ENCODE data around the gene SHISA8.
"Not testable (repeated sequence)": the region's sequence is repeated elsewhere in the genome, so short reads cannot be mapped to it uniquely, and the experiment has no call there.

The SHISA8 gene

GRCh38 chr22:41915035-41915785 is at the start of gene SHISA8:
Gene SHISA8 (minus strand): TSS chr22:41915074. CDS start chr22:41914667, 407 bp downstream.
- no peak for DNase-seq

DNA sequence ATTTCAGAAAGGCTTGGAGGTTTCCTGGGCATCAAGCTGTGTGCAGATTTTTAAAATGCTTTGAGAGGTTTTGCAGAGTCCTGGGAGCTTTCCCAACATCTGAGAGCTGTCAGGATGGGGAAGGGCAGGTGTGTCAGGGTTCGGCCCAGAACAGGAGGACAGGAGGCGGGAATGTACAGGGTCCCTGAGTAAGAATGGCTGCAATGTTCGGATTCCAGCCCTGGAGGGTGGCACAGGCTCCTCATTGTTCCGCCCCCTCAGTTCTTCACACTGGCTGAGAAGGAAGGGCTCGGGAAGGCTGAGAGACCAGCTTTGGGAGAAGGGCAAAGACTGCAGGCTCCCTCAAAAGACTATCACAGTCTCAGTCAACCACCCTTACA is 49.2 kb upstream of the SHISA8 start:
- DNase-seq = no peak

DNA sequence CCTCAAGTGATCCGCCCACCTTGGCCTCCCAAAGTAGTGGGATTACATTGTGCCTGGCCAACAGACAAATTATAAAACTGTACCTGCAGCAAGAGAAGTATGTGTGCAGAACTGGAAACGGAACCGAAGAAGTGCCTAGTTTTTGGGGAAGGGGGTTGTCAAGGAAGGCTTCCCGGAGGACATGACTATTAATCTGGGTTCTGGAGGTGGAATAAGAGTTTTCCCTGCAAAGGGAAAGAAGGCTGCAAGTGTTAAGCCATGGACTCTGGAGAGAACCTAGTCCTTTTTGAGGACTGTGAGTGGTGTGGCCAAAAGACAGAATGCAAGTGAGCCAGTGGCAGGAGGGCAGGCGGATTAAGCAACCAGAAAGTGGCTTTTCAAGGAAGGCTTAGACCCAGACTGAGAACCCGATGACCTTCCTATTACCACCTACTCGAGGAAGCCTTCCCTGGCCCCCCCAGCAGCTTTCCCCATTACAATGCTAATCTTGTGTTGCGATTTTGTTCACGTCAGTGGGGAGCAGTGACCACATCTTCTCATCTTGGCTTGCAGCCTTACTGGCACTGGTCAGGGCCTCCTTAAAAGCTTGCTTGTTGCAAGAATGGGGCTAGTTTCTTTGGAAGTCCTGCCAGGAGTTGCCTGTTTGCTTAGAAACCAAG is 48.7 kb upstream of the SHISA8 start:
- no peak for DNase-seq

GRCh38 chr22:41957941-41958556 is 43.2 kb upstream of the SHISA8 start:
- no peak for DNase-seq

DNA sequence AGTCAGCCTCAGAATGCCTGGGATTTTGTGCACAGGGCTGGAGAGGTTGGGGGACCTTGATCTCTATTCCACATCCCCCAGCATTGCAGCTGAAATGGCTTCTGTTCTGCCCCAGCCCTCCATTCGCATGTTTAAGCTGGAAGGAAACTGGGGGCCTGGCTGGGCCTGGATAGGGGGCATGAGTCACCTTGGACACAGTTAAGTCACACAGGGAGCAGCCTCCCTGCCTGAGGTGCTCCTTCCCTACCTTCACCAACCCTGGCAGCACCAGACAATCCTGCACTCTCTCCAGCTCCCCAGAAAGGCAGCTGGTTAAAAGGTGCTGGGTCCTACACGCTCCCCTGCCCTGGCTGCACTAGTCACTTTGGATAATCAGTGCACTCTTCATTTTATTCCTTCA is 37.8 kb upstream of the SHISA8 start:
- no peak for DNase-seq

DNA sequence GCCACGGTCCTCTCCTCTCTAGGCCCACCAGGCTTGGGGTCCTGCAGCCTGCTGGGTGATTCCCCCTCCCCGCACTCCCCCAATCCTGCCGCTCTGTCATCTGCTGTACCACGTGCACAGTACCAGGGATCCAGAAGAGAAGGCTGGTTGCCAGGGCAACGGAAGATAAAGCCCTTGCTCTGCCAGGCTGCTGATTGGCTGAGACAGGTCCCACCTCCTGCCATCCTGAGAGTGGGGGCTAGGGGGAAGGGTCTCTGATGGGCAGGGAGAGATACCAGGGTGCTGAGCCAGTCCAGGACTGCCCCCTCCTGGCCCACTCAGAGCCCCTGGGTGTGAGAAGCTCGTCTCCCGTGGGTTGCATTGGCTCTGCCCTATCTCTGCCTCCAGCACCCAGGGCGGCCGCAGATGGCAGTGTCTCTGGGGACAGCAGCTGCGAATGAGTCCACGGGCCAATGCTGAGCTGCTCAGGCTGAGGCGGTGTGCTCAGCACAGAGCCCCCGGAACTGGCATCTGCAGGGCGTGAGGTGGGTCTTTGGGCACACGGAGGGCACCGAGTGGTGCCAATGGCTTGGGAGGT is 37.1 kb upstream of the SHISA8 start, which contains the start of gene SMIM45:
Gene SMIM45 (plus strand): TSS at position 253 of the 577 bp plus-strand sequence.
- no peak for DNase-seq

- no peak for DNase-seq
These were observed 34.6 kb upstream of the SHISA8 start for GRCh38 chr22:41949297-41949965.

DNA sequence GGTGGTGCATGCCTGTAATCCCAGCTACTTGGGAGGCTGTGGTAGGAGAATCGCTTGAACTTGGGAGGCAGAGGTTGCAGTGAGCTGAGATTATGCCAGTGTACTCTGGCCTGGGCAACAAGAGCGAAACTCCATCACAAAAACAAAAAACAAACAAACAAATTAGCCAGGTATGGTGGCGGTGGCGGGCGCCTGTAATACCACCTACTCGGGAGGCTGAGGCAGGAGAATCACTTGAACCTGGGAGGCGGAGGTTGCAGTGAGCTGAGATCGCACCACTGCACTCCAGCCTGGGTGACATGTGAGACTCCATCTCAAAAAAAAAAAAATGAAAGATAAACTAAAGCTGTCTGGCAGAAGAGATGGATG is 34.0 kb upstream of the SHISA8 start:
- not testable (repeated sequence) for DNase-seq

- no peak for DNase-seq
These were observed 33.3 kb upstream of the SHISA8 start for GRCh38 chr22:41948142-41948541.

- DNase-seq = no peak
These were observed 32.7 kb upstream of the SHISA8 start for GRCh38 chr22:41947424-41948080.

GRCh38 chr22:41946629-41947423 is 32.0 kb upstream of the SHISA8 start, which contains the start of gene CENPM:
Gene CENPM (minus strand): TSS chr22:41947152. CDS start chr22:41947076, 76 bp downstream.
- DNase-seq = peak; percentile 94

DNA sequence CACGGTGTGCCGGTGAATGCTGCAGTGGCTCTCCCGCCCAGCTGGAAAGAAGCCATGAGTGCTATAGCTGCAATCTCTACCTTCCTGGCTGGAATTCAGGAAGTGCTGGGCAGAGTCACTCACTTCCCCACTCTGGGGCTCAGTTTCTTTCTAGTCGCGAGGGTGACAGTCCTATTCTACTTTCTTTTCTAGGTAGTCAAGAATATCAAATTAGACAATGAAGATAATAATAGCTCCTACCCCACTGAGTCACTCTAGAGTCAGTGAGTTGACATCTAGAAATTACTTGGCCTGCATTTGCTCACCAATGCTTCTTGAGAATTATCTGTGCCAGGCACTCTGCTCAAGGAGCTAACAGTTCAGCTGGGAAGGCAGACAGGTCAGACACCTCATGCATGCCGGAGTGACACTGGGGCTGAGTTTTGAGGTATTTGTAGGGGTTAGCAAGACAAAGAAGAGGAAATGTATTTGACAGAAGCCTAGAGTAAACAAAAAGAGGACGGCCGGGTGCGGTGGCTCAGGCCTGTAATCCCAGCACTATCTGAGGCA is 28.9 kb upstream of the SHISA8 start:
- peak; percentile 64 for DNase-seq

- DNase-seq = peak; percentile 81
These were observed 26.2 kb upstream of the SHISA8 start for GRCh38 chr22:41940832-41941765.

DNA sequence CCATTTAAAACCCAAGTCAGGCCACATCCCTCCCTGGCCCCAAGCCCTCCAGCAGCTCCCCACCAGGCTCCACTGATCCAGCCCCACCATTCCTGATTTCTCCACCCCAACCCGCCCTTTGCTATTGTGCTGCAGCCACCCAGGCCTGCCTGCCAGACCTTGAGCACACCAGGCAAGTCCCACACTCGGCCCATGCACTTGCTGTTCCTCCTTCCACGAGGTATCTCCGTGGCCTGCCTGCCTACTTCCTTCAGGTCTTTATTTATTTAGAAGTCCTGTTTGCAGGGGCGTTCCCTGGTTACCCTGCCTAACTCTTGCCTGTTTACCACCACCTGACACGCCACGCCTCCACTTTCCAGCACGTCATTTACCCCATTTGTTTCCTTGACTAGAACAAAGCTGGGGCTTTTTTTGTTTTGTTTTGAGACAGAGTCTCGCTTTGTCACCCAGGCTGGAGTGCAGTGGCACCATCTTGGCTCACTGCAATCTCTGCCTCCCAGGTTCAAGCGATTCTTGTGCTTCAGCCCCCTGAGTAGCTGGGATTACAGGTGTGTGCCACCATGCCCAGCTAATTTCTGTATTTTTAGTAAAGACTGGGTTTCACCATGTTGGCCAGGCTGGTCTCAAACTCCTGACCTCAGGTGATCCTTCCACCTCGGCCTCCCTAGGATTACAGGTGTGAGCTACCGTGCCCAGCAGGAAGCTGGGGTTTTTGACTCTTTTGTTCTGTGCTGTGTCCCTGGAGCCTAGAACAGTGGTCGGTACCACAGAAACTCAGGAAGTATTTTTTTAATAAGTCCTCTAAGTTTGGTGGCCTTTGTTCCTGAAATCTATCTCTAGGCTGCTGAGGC is 25.3 kb upstream of the SHISA8 start:
- DNase-seq = no peak

DNA sequence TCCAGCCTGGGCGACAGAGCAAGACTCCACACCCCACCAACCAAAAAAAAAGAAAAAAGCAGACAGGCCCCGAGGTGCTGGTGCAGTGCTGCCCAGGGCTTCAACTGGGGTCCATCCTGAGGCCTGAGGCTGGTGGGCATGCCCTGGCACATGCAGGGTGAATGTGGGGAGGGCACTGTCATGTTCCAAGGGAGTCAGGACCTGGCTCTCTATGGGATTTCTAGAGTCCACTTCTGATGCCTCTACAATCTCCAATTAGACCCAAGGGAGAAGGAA is 22.0 kb upstream of the SHISA8 start:
- no peak for DNase-seq

DNA sequence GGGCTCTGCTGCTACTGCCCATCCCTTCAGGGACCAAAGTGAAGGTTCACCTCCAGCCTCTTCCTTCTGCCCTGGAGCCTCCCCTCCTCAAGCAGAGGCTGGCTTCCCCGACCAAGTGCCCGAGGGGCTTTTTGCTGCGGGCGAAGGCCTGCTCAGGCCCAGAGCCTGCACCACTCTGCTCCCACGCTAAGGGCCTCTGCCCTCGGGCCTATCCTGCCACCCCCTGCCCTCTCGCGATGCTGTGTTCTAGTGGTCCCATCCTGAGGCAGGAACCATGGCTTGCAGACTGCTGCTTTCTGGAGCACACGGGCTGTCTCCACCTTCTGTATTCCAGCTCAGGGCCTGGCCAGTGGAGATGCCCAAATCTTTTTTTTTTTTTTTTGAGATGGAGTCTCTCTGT is 20.6 kb upstream of the SHISA8 start:
- no peak for DNase-seq

GRCh38 chr22:41935015-41935351 is 20.1 kb upstream of the SHISA8 start:
- no peak for DNase-seq

DNA sequence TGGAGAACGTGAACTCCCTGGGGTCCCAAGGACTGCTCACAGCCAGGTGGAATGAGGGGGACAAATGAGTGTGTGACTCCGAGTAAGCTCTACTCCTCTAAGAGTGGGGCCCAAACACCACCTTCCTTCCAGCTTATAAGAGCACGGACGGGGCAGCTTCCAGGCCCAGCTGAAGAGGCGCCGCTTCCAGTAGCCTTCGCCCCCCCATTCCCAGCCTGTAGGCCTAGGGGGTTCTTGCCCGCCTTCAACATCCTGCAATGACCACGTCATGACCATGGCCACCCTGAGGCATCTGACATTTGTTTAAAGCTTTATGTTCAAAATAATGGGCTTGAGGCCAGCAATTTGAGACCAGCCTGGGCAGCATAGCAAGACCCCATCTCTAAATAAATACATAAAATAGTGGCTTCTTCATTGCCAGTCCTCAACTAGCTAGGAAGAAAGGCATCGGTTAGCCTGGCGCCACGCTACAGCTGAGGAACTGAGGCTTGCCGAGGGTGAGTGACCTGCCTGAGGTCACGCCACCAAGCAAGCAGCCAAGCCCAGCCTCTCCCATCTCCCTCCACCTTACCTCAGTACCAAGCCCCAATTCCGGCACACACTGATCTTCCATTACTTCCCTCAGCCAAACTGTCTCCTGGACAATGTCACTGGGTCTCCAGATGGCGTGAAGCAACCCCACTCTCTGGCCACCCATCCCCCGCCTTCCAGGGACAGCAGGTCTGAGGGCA is 19.6 kb upstream of the SHISA8 start:
- DNase-seq = no peak

All from suppressor macrophage treated with lipopolysaccharide for 4 hours (primary cell).